Hepatocyte (in vitro differentiated cells): Measurements from ENCODE around the gene GULP1. TPM values are rescaled to one million over a fixed set of nuclear protein-coding genes. Genes with fewer than 3 reads are reported as not detected.

Experiments
- DNase-seq: peaks from one replicate; pipeline ENCODE4 v3.0.0-alpha.2; 2016; ENCODE audit warnings: low spot score
- H2AFZ ChIP-seq: fragments of 200-600 bp; sonication (generic); 2 replicates; pipeline ENCODE4 v1.6.0; 2016; ENCODE audit warnings: antibody characterized with exemption, mild to moderate bottlenecking
- H3K27ac ChIP-seq: fragments of 200-600 bp; sonication (generic); 2 replicates; pipeline ENCODE4 v1.5.1; 2016; ENCODE audit warnings: mild to moderate bottlenecking
- H3K27me3 ChIP-seq: fragments of 200-600 bp; sonication (generic); 2 replicates; pipeline ENCODE4 v1.6.1; 2016
- H3K36me3 ChIP-seq: fragments of 200-600 bp; sonication (generic); replicated peaks from 2 replicates; pipeline ENCODE4 v1.5.1; 2016; ENCODE audit warnings: low read depth; ENCODE audit not compliant: insufficient read depth
- H3K4me1 ChIP-seq: fragments of 200-600 bp; sonication (generic); 2 replicates; pipeline ENCODE4 v1.5.1; 2016; ENCODE audit warnings: mild to moderate bottlenecking, moderate library complexity; ENCODE audit not compliant: insufficient read depth
- H3K4me2 ChIP-seq: fragments of 200-600 bp; sonication (generic); 2 replicates; pipeline ENCODE4 v1.6.0; 2016
- H3K4me3 ChIP-seq: fragments of 200-600 bp; sonication (generic); 2 replicates; pipeline ENCODE4 v1.5.1; 2016; ENCODE audit warnings: mild to moderate bottlenecking
- H3K79me2 ChIP-seq: fragments of 200-600 bp; sonication (generic); 2 replicates; pipeline ENCODE4 v1.6.0; 2017; ENCODE audit warnings: mild to moderate bottlenecking
- H3K9me2 ChIP-seq: fragments of 200-600 bp; sonication (generic); replicated peaks from 2 replicates; pipeline ENCODE4 v1.6.0; 2017; ENCODE audit warnings: mild to moderate bottlenecking; ENCODE audit not compliant: insufficient read depth
- H3K9me3 ChIP-seq: fragments of 200-600 bp; sonication (generic); 2 replicates; pipeline ENCODE4 v1.5.1; 2016; ENCODE audit warnings: low read depth, mild to moderate bottlenecking
- H4K20me1 ChIP-seq: fragments of 200-600 bp; sonication (generic); 2 replicates; pipeline ENCODE4 v1.6.0; 2016; ENCODE audit warnings: mild to moderate bottlenecking; ENCODE audit not compliant: insufficient read depth, poor library complexity, severe bottlenecking
- EZH2 ChIP-seq: fragments of 200-600 bp; sonication (generic); IDR thresholded peaks from 2 replicates; pipeline ENCODE4 v1.6.1; 2016; ENCODE audit warnings: antibody characterized with exemption, mild to moderate bottlenecking, borderline replicate concordance
- EZH2phosphoT487 ChIP-seq: fragments of 200-600 bp; sonication (generic); IDR thresholded peaks from one replicate; pipeline ENCODE4 v1.6.1; 2018; ENCODE audit warnings: antibody characterized with exemption, mild to moderate bottlenecking, low read depth, moderate library complexity; ENCODE audit not compliant: unreplicated experiment, severe bottlenecking
- WGBS: methylation state at CpG from one replicate; pipeline ENCODE4 v1.1.6; 2016; ENCODE audit warnings: low lambda C conversion rate; ENCODE audit errors: missing lambda C conversion rate; 5-methylcytosine and 5-hydroxymethylcytosine counted together
- polyA plus RNA-seq: library from polyadenylated mRNA; unstranded; fragments of >200 nt; fragmentation: Nextera tagmentation; extraction: Ambion mirVana; gene quantifications from 2 replicates; pipeline ENCODE4 v1.2.1, GENCODE V29; 2016
- total RNA-seq: library from RNA; depleted of rRNA; stranded (reverse); fragments of >200 nt; gene quantifications from 2 replicates; pipeline ENCODE4 v1.2.3, GENCODE V29; 2014
- TF ChIP-seq, protein P1 (sequence below): fragments of 200-600 bp; sonication (generic); IDR thresholded peaks from 2 replicates; pipeline ENCODE4 v1.5.1; 2016; ENCODE audit warnings: antibody characterized with exemption, mild to moderate bottlenecking; ENCODE audit not compliant: poor library complexity

Gene GULP1
- total and polyA plus RNA-seq, 2 experiments from 2014 or later = 55.6 to 135 TPM

DNA sequence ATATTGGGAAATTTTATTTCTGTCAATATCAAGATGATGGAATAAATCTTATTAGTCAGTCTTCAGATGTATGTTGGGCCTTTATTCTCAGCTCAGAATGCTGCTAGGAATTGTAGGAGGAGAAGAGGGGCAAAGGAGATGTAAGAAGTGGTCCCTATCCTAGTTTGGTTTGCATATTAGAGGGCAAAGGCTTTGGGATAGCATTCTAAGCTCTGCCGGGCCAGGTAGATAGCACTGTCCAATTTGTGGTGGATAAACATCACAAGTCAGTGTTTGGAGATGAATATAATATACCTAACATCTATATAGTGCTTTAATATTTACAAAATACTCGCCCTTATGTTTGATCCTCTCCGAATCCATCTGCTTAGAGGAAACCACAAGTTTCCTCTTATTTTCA is 149.2 kb downstream of the GULP1 start:
- Histone ChIP-seq H3K9me3 (no peaks in the 10 kb centered on the region), H3K4me3 (no peak overlapping the region), H3K9me2 (no peaks in the 10 kb centered on the region), H4K20me1 (no peaks in the 10 kb centered on the region), H3K36me3 (no peaks in the 10 kb centered on the region), H2AFZ (no peak overlapping the region), H3K4me2 (no peak overlapping the region), H3K4me1 (no peaks in the 10 kb centered on the region), H3K27me3 (no peaks in the 10 kb centered on the region), H3K79me2 (peaks cover 11% of the 10 kb centered on the region), H3K27ac (no peak overlapping the region)
- 70% methylated on average over 3 of the region's 3 CpGs for WGBS
- no peak for DNase-seq
- TF ChIP-seq, protein P1, sequence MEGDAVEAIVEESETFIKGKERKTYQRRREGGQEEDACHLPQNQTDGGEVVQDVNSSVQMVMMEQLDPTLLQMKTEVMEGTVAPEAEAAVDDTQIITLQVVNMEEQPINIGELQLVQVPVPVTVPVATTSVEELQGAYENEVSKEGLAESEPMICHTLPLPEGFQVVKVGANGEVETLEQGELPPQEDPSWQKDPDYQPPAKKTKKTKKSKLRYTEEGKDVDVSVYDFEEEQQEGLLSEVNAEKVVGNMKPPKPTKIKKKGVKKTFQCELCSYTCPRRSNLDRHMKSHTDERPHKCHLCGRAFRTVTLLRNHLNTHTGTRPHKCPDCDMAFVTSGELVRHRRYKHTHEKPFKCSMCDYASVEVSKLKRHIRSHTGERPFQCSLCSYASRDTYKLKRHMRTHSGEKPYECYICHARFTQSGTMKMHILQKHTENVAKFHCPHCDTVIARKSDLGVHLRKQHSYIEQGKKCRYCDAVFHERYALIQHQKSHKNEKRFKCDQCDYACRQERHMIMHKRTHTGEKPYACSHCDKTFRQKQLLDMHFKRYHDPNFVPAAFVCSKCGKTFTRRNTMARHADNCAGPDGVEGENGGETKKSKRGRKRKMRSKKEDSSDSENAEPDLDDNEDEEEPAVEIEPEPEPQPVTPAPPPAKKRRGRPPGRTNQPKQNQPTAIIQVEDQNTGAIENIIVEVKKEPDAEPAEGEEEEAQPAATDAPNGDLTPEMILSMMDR = no peak
- no peak for TF ChIP-seq EZH2phosphoT487
- TF ChIP-seq EZH2 = no peak

DNA sequence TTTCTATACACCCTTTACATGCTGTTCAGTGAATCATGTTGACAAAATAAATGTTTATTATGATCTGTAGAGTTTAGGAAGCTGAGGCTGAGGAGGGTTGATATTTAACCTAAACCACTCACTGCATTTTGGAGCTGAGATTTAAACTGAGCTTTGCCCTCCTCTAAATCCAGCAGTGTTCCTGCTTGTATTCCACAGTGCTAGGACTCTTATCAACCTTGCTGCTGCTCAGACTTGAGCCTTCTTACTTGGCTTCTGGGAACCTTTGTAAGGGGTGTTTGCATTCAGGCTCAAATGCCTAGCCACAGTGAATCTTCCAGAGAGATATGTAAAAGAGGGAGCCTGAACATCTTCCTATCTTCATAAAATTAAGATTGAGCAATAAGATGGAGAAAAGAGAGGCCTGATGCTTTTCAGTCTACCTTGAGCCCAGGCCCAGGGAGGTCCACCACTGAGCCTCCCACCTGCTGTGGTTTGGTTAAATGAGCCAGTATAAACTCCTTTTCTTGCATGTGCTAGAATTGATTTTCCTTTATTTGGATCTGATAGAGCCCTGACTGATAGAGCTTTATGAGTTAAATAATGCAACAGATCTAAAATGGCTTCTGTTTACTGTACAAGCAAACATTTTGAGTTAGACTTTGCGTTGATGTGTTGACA is 149.7 kb downstream of the GULP1 start:
- Histone ChIP-seq H3K27me3 (no peaks in the 10 kb centered on the region), H3K4me3 (no peak overlapping the region), H3K4me2 (no peak overlapping the region), H3K79me2 (peaks cover 8% of the 10 kb centered on the region), H3K4me1 (no peaks in the 10 kb centered on the region), H3K9me2 (no peaks in the 10 kb centered on the region), H4K20me1 (no peaks in the 10 kb centered on the region), H3K36me3 (no peaks in the 10 kb centered on the region), H3K27ac (no peak overlapping the region), H2AFZ (no peak overlapping the region), H3K9me3 (no peaks in the 10 kb centered on the region)
- TF ChIP-seq EZH2 (no peak), EZH2phosphoT487 (no peak)
- TF ChIP-seq, protein P1 = no peak
- no peak for DNase-seq
- WGBS = 71% methylated on average over 1 of the region's 1 CpG

DNA sequence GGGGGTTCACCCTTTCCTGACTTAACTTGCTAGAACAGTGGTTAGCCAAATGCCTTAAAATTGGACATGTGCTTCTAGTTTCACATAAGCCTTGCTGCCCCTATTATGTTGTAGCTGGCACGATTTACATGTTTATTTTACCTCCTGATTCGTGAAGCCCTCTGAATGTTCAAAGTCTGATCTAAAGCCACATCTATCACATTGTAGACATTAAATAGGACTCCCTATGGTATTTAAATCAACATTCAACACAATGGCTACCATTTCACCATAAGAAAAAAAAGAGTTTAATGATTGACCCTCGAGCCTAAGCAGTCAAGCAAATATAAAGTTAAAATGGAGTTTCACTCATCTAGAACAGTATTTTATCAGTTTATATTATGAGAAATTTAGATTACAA is 151.5 kb downstream of the GULP1 start:
- peaks cover 3% of the 10 kb centered on the region for H3K79me2 ChIP-seq
- 42% methylated on average over 3 of the region's 3 CpGs for whole genome bisulfite sequencing
- H3K36me3 ChIP-seq = no peaks in the 10 kb centered on the region
- H3K4me1 ChIP-seq = no peaks in the 10 kb centered on the region
- H4K20me1 ChIP-seq = no peaks in the 10 kb centered on the region
- H3K9me2 ChIP-seq = no peaks in the 10 kb centered on the region
- H3K27ac ChIP-seq = no peak overlapping the region
- no peak for DNase-seq
- no peaks in the 10 kb centered on the region for H3K27me3 ChIP-seq
- H2AFZ ChIP-seq = no peak overlapping the region
- no peak overlapping the region for H3K4me2 ChIP-seq
- H3K4me3 ChIP-seq = no peak overlapping the region
- TF ChIP-seq EZH2phosphoT487 (no peak), EZH2 (no peak)
- TF ChIP-seq, protein P1 = no peak
- H3K9me3 ChIP-seq = no peaks in the 10 kb centered on the region
